GM18951 (cell line): Measurements from ENCODE around the gene UST.

Source experiments
- POLR2A ChIP-seq: IDR thresholded peaks from 4 replicates; pipeline ENCODE4 v1.6.1; 2011; ENCODE audit warnings: mild to moderate bottlenecking; ENCODE audit not compliant: insufficient read length, insufficient read depth; ENCODE audit errors: extremely low read depth
- in situ Hi-C: fragments of 300-500 bp; cut with MboI; formaldehyde crosslinking; loops from one replicate; pipeline ENCODE4 v1.12.0; 2022; ENCODE audit warnings: low sequenced_read_pairs, mixed read lengths, inconsistent platforms; ENCODE audit not compliant: unreplicated experiment

The UST gene

GRCh38 chr6:148932208-148932607 lies 185.4 kb downstream of the UST start:
- in situ Hi-C loops = no loop called here
- no peak for TF ChIP-seq POLR2A

- in situ Hi-C loops = no loop called here
- TF ChIP-seq POLR2A = no peak
These were observed 185.9 kb downstream of the UST start for GRCh38 chr6:148932731-148933130.

GRCh38 chr6:148934539-148934938 lies 187.7 kb downstream of the UST start:
- TF ChIP-seq POLR2A = no peak
- in situ Hi-C loops = no loop called here

GRCh38 chr6:148934961-148935360 lies 188.1 kb downstream of the UST start:
- TF ChIP-seq POLR2A = no peak
- in situ Hi-C loops = no loop called here

- TF ChIP-seq POLR2A = no peak
- in situ Hi-C loops = no loop called here
These were observed 189.0 kb downstream of the UST start for GRCh38 chr6:148935705-148936435.

- TF ChIP-seq POLR2A = no peak
- in situ Hi-C loops = loop anchor here (10.0 kb wide), 1 partner anchor 359 kb away; no protein-coding TSS in a partner anchor
These were observed 196.6 kb downstream of the UST start for GRCh38 chr6:148943451-148943850.

GRCh38 chr6:148944608-148945007 lies 197.8 kb downstream of the UST start:
- TF ChIP-seq POLR2A = no peak
- in situ Hi-C loops = loop anchor here (10.0 kb wide), 1 partner anchor 360 kb away; no protein-coding TSS in a partner anchor

- no peak for TF ChIP-seq POLR2A
- in situ Hi-C loops = loop anchor here (10.0 kb wide), 1 partner anchor 361 kb away; no protein-coding TSS in a partner anchor
These were observed 198.6 kb downstream of the UST start for GRCh38 chr6:148945301-148946021.

- no peak for TF ChIP-seq POLR2A
- in situ Hi-C loops = loop anchor here (10.0 kb wide), 1 partner anchor 363 kb away; no protein-coding TSS in a partner anchor
These were observed 201.0 kb downstream of the UST start for GRCh38 chr6:148947621-148948444.

GRCh38 chr6:148951662-148952061 lies 204.8 kb downstream of the UST start:
- in situ Hi-C loops = no loop called here
- TF ChIP-seq POLR2A = no peak

GRCh38 chr6:148952147-148953035 lies 205.6 kb downstream of the UST start:
- TF ChIP-seq POLR2A = no peak
- in situ Hi-C loops = no loop called here

GRCh38 chr6:148954461-148954860 lies 207.6 kb downstream of the UST start:
- no peak for TF ChIP-seq POLR2A

More at GRCh38 chr6:148954461-148954860, 207.6 kb downstream of the UST start:
- in situ Hi-C loops = no loop called here
